IMR-90 (cell line): Measurements from ENCODE around the gene ANKRD40. TPM values are rescaled to one million over a fixed set of nuclear protein-coding genes. Genes with fewer than 3 reads are reported as not detected.

ENCODE experiments used
- ATAC-seq: fragments of 200-7000 bp; cut with Tn5 transposase; 2 replicates; pipeline ENCODE4 v1.9.1; 2020; ENCODE audit warnings: low read depth, mild to moderate bottlenecking, moderate library complexity
- Bru-seq: library from RNA; stranded (reverse); fragments of 400-500 nt; gene quantifications from one replicate; lab custom pipeline; 2021; lab: Mats Ljungman, UMichigan
- BruChase-seq, 2 experiments: library from RNA; stranded (reverse); fragments of 400-500 nt; gene quantifications; one replicate each; lab custom pipeline; 2021; lab: Mats Ljungman, UMichigan
- BruUV-seq: library from RNA; stranded (reverse); fragments of 400-500 nt; replicated peaks from 2 replicates; lab custom pipeline; 2021; lab: Mats Ljungman, UMichigan
- CTCF ChIA-PET: fragments of 300-600 bp; formaldehyde crosslinking; extraction: SDS; loops from one replicate; lab custom pipeline; 2021; ENCODE audit warnings: antibody characterized with exemption; lab: Yijun Ruan, JAX
- POLR2A ChIA-PET: fragments of 300-600 bp; sonication (Branson Sonifier 250); formaldehyde crosslinking; loops from one replicate; lab custom pipeline; 2022; ENCODE audit warnings: antibody characterized with exemption; ENCODE audit not compliant: unreplicated experiment; lab: Charles Lee
- DNase-seq: peaks from one replicate; pipeline ENCODE4 v3.0.0; 2013
- H2AFZ ChIP-seq: replicated peaks from 2 replicates; pipeline ENCODE3; 2013; ENCODE audit warnings: low read length, mild to moderate bottlenecking; ENCODE audit not compliant: poor library complexity
- H2AK5ac ChIP-seq: 2 replicates; pipeline ENCODE4 v1.6.1; 2013; ENCODE audit warnings: low read depth, low read length, inconsistent platforms
- H2AK9ac ChIP-seq: replicated peaks from 2 replicates; pipeline ENCODE3; 2013; ENCODE audit warnings: mild to moderate bottlenecking, low read depth, low read length, moderate library complexity; ENCODE audit not compliant: poor library complexity
- H2BK120ac ChIP-seq: 2 replicates; pipeline ENCODE4 v1.6.1; 2013; ENCODE audit warnings: low read depth, low read length, inconsistent platforms
- H2BK15ac ChIP-seq: 3 replicates; pipeline ENCODE4 v1.6.1; 2013; ENCODE audit warnings: low read depth, low read length, inconsistent platforms
- H2BK20ac ChIP-seq: 2 replicates; pipeline ENCODE4 v1.6.1; 2013; ENCODE audit warnings: low read depth, mild to moderate bottlenecking, inconsistent platforms, low read length, moderate library complexity
- H2BK5ac ChIP-seq: 2 replicates; pipeline ENCODE4 v1.6.1; 2013; ENCODE audit warnings: mild to moderate bottlenecking, low read depth, low read length, inconsistent platforms; ENCODE audit not compliant: poor library complexity, severe bottlenecking
- H3K14ac ChIP-seq: replicated peaks from 2 replicates; pipeline ENCODE4 v1.6.1; 2013; ENCODE audit warnings: low read depth, low read length, inconsistent platforms
- H3K18ac ChIP-seq: 2 replicates; pipeline ENCODE4 v1.6.1; 2013; ENCODE audit warnings: low read depth, low read length, control low read depth
- H3K23ac ChIP-seq: 2 replicates; pipeline ENCODE4 v1.6.1; 2013; ENCODE audit warnings: low read depth, low read length, inconsistent platforms
- H3K27ac ChIP-seq: 2 replicates; pipeline ENCODE4 v1.5.1; 2013; ENCODE audit warnings: mild to moderate bottlenecking, control low read depth, low read length; ENCODE audit not compliant: insufficient read depth
- H3K27me3 ChIP-seq: 2 replicates; pipeline ENCODE4 v1.6.1; 2013; ENCODE audit warnings: low read length; ENCODE audit not compliant: control insufficient read depth, insufficient read depth
- H3K36me3 ChIP-seq: 2 replicates; pipeline ENCODE4 v1.6.1; 2013; ENCODE audit warnings: low read length, mixed read lengths; ENCODE audit not compliant: control insufficient read depth, insufficient read depth
- H3K4ac ChIP-seq: 2 replicates; pipeline ENCODE4 v1.6.1; 2013; ENCODE audit warnings: low read depth, low read length, inconsistent platforms
- H3K4me1 ChIP-seq: 2 replicates; pipeline ENCODE4 v1.6.1; 2013; ENCODE audit warnings: low read length, mixed read lengths; ENCODE audit not compliant: control insufficient read depth, insufficient read depth
- H3K4me2 ChIP-seq: 2 replicates; pipeline ENCODE4 v1.6.1; 2013; ENCODE audit warnings: low read depth, mild to moderate bottlenecking, control low read depth, low read length, moderate library complexity
- H3K4me3 ChIP-seq: 2 replicates; pipeline ENCODE4 v1.5.1; 2013; ENCODE audit warnings: low read depth, mild to moderate bottlenecking, control low read depth, low read length, moderate library complexity; ENCODE audit not compliant: insufficient read depth
- H3K56ac ChIP-seq: 2 replicates; pipeline ENCODE4 v1.6.1; 2013; ENCODE audit warnings: low read length, inconsistent platforms; ENCODE audit not compliant: insufficient read depth; ENCODE audit errors: extremely low read depth
- H3K79me1 ChIP-seq, 2 experiments: 2 replicates each; pipeline ENCODE4 v1.6.1; 2013; ENCODE audit warnings: low read length in 2 of 2, inconsistent platforms in 1 of 2, low read depth in 1 of 2
- H3K9ac ChIP-seq: 2 replicates; pipeline ENCODE4 v1.6.1; 2013; ENCODE audit warnings: low read depth, low read length, control low read depth
- H3K9me1 ChIP-seq: 2 replicates; pipeline ENCODE4 v1.6.1; 2013; ENCODE audit warnings: low read length, inconsistent platforms; ENCODE audit not compliant: insufficient read depth
- H3K9me3 ChIP-seq: 2 replicates; pipeline ENCODE4 v1.6.1; 2013; ENCODE audit warnings: low read length; ENCODE audit not compliant: control insufficient read depth, insufficient read depth
- H4K20me1 ChIP-seq: 2 replicates; pipeline ENCODE4 v1.6.1; 2013; ENCODE audit warnings: low read length, inconsistent platforms; ENCODE audit not compliant: insufficient read depth
- H4K5ac ChIP-seq: 2 replicates; pipeline ENCODE4 v1.6.1; 2013; ENCODE audit warnings: mild to moderate bottlenecking, low read depth, low read length, control low read depth
- H4K8ac ChIP-seq, 2 experiments: 2 replicates each; pipeline ENCODE4 v1.6.1; 2013; ENCODE audit warnings: low read depth in 2 of 2, low read length in 2 of 2, control low read depth in 1 of 2, inconsistent platforms in 1 of 2
- H4K91ac ChIP-seq: 2 replicates; pipeline ENCODE4 v1.6.1; 2013; ENCODE audit warnings: low read depth, low read length, inconsistent platforms; ENCODE audit not compliant: insufficient read depth
- BHLHE40 ChIP-seq: fragments of 150-350 bp; IDR thresholded peaks from 2 replicates; pipeline ENCODE4 v1.6.1; 2016; ENCODE audit warnings: mild to moderate bottlenecking, low read depth, low read length
- CEBPB ChIP-seq: IDR thresholded peaks from 2 replicates; pipeline ENCODE4 v1.6.1; 2012; ENCODE audit warnings: low read depth, low read length, improper control_type of control experiment
- CHD1 ChIP-seq: IDR thresholded peaks from 2 replicates; pipeline ENCODE4 v1.6.1; 2012; ENCODE audit warnings: low read depth, low read length, improper control_type of control experiment
- FOS ChIP-seq: fragments of 150-350 bp; IDR thresholded peaks from 2 replicates; pipeline ENCODE4 v1.6.1; 2016; ENCODE audit warnings: low read depth, low read length
- MAFK ChIP-seq: IDR thresholded peaks from 2 replicates; pipeline ENCODE4 v1.6.1; 2012; ENCODE audit warnings: low read depth, low read length, improper control_type of control experiment
- MAZ ChIP-seq: IDR thresholded peaks from 2 replicates; pipeline ENCODE4 v1.6.1; 2012; ENCODE audit warnings: low read depth, mild to moderate bottlenecking, low read length, improper control_type of control experiment, moderate library complexity, borderline replicate concordance
- MXI1 ChIP-seq: IDR thresholded peaks from 2 replicates; pipeline ENCODE4 v1.6.1; 2012; ENCODE audit warnings: low read depth, mild to moderate bottlenecking, low read length, moderate library complexity, borderline replicate concordance
- NFE2L2 ChIP-seq: fragments of 150-350 bp; IDR thresholded peaks from 2 replicates; pipeline ENCODE4 v1.6.1; 2016; ENCODE audit warnings: low read depth, mild to moderate bottlenecking, low read length
- POLR2A ChIP-seq: IDR thresholded peaks from 2 replicates; pipeline ENCODE4 v1.6.1; 2012; ENCODE audit warnings: mild to moderate bottlenecking, low read depth, low read length
- RCOR1 ChIP-seq: IDR thresholded peaks from 2 replicates; pipeline ENCODE4 v1.6.1; 2012; ENCODE audit warnings: mild to moderate bottlenecking, low read length, improper control_type of control experiment; ENCODE audit not compliant: insufficient replicate concordance
- RFX5 ChIP-seq: IDR thresholded peaks from 2 replicates; pipeline ENCODE4 v1.8.0; 2012; ENCODE audit warnings: low read depth, mild to moderate bottlenecking, low read length, moderate library complexity
- SMC3 ChIP-seq: fragments of 150-350 bp; IDR thresholded peaks from 2 replicates; pipeline ENCODE4 v1.6.1; 2016; ENCODE audit warnings: low read depth, mild to moderate bottlenecking, antibody characterized with exemption, low read length, moderate library complexity
- USF2 ChIP-seq: fragments of 150-350 bp; IDR thresholded peaks from 2 replicates; pipeline ENCODE4 v1.6.1; 2017; ENCODE audit warnings: mild to moderate bottlenecking, antibody characterized with exemption, low read length, low read depth
- WGBS, 2 experiments: methylation state at CpG; one replicate each; pipeline versions ENCODE4 v1.1.5 to v1.1.7; 2013; ENCODE audit warnings: missing lambda C conversion rate in 2 of 2; ENCODE audit not compliant: insufficient read length in 1 of 2; ENCODE audit errors: extremely low coverage in 2 of 2; 5-methylcytosine and 5-hydroxymethylcytosine counted together
- dilution Hi-C: fragments of 300-500 bp; cut with HindIII; formaldehyde crosslinking; loops from one replicate; pipeline ENCODE4 v1.14.3; 2018; ENCODE audit warnings: low sequenced_read_pairs; ENCODE audit not compliant: unreplicated experiment
- in situ Hi-C: fragments of 300-500 bp; cut with MboI; formaldehyde crosslinking; loops from 3 replicates; pipeline ENCODE4 v1.14.3; 2019; ENCODE audit warnings: low sequenced_read_pairs, inconsistent platforms, mixed read lengths
- intact Hi-C: fragments of 100-400 bp; cut with micrococcal nuclease; formaldehyde crosslinking; loops from 2 replicates; pipeline ENCODE4 v1.10.0; 2022
- long read RNA-seq: library from polyadenylated mRNA; unstranded; transcript quantifications from one replicate; pipeline ENCODE4 v2.0.0, GENCODE V29; 2021; ENCODE audit not compliant: unreplicated experiment
- polyA plus RNA-seq, 3 experiments: library from polyadenylated mRNA; depleted of rRNA; stranded (reverse); fragments of >200 nt; gene quantifications; 2 replicates each; pipeline ENCODE4 v1.2.3, GENCODE V29; 2012; ENCODE audit warnings: low replicate concordance in 1 of 3
- total RNA-seq: library from RNA; depleted of rRNA; stranded (reverse); fragments of >200 nt; gene quantifications from 2 replicates; pipeline ENCODE4 v1.2.3, GENCODE V29; 2012; rRNA removed
- TF ChIP-seq, protein P1 (sequence below): fragments of 150-350 bp; IDR thresholded peaks from 2 replicates; pipeline ENCODE4 v1.6.1; 2016; ENCODE audit warnings: low read depth, mild to moderate bottlenecking, low read length, moderate library complexity, borderline replicate concordance

The ANKRD40 gene
- total RNA-seq, result 35.8 and 38.9 TPM in 2 replicates
- polyA plus RNA-seq (2012; rRNA removed), result 23.4 and 23.5 TPM in 2 replicates
- 6.0 and 8.0 TPM in 2 replicates for polyA plus RNA-seq (2012; cell fraction: cytosol; rRNA removed)
- polyA plus RNA-seq (2012; cell fraction: nucleus; rRNA removed; ENCODE audit: low replicate concordance), result 6.2 and 29.6 TPM in 2 replicates
- percentile 81 among the genes with signal in this experiment for Bru-seq, nascent RNA
- percentile 95 among the genes with signal in this experiment for BruChase-seq, experiment 1, labeled RNA remaining after a 6-hour chase
- percentile 95 among the genes with signal in this experiment for BruChase-seq, experiment 2, labeled RNA remaining after a 2-hour chase
- long read RNA-seq, full-length matches to known transcripts, result 6 of 12 reads
- long read RNA-seq, partial matches to known transcripts, result 2 of 12 reads
- long read RNA-seq, other reads (novel, unspliced or antisense), result 4 of 12 reads

DNA sequence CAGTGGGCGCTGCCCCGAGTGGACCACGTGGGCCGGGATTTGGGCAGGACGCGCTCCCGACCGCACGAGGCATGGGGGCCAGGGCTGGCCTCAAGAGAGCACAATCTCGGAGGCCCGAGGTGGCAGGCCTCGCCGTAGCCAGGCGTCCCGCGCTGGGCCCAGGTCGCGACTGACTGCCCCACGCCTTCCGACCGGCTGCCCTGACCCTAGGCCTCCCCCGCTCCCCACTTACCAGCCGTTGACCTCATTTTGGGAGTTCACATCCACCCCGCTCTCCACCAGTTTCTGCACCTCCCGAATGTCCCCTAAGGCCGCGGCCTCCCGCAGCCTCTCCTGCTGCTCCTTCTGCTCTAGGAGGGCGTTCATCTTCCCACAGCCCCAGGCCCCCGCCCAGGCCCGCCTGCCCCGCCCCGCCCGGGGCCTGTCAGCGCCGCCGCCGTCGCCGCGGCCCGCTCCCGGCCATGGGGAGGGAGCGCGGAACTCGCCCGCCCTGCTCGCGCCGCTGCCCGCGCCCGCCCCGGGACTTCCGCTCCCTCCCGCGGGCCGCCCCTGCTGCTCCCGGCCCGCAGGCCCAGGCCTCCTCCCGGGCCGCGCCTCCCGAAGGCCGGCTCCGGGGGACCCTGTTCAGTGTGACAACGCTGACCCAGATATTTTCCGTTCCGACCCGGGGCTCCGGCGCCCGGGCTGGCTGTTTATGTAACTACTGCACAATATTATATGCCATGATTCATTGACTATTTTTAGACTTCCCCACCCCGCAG is at the start of gene ANKRD40:
TSS of gene ANKRD40 (minus strand) at position 626 of the 761 bp plus-strand sequence. CDS start at position 366, 260 bp downstream.
- peak within 1 kb of the TSS; percentile 96 for H3K4ac ChIP-seq
- peak within 1 kb of the TSS; percentile 91 for H2AK9ac ChIP-seq
- dilution Hi-C loops (no loop called here), in situ Hi-C loops (no loop called here), intact Hi-C loops (loop anchor here (1.0 kb wide), 1 partner anchor 12 kb away; the partner anchor contains the start of gene LUC7L3)
- ChIA-PET CTCF (no interaction called here), POLR2A (interaction anchor here (0.6 kb wide), 1 partner anchor 214 kb away, joined by 3 read pairs; no protein-coding TSS in a partner anchor)
- H2BK15ac ChIP-seq, result peak within 1 kb of the TSS; percentile 98
- H3K4me2 ChIP-seq, result peak within 1 kb of the TSS; percentile 94
- H3K18ac ChIP-seq, result peak within 1 kb of the TSS; percentile 70
- peak within 1 kb of the TSS; percentile 84 for H3K4me3 ChIP-seq
- peak within 1 kb of the TSS; percentile 88 for H2BK5ac ChIP-seq
- peak within 1 kb of the TSS; percentile 94 for H3K9ac ChIP-seq
- peak within 1 kb of the TSS; percentile 93 for H2BK20ac ChIP-seq
- peak within 1 kb of the TSS; percentile 92 for H3K56ac ChIP-seq
- peaks cover 2% of the 10 kb centered on the region for H3K36me3 ChIP-seq
- TF ChIP-seq MAFK (peak; percentile 13; the same call in 1 of the 2 replicates), FOS (peak; percentile 55), POLR2A (peak; percentile 81), USF2 (peak; percentile 83), RFX5 (no peak), RCOR1 (no peak), CHD1 (no peak), MXI1 (peak; percentile 96), NFE2L2 (no peak), CEBPB (peak; percentile 77), MAZ (peak; percentile 77; the same call in 1 of the 2 replicates), BHLHE40 (peak; percentile 49; the same call in 1 of the 2 replicates), SMC3 (peak; percentile 19; the same call in 1 of the 2 replicates)
- TF ChIP-seq, protein P1, sequence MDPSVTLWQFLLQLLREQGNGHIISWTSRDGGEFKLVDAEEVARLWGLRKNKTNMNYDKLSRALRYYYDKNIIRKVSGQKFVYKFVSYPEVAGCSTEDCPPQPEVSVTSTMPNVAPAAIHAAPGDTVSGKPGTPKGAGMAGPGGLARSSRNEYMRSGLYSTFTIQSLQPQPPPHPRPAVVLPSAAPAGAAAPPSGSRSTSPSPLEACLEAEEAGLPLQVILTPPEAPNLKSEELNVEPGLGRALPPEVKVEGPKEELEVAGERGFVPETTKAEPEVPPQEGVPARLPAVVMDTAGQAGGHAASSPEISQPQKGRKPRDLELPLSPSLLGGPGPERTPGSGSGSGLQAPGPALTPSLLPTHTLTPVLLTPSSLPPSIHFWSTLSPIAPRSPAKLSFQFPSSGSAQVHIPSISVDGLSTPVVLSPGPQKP, result 0 out of 2 replicates have a peak, but pooled peaks have one; percentile 10
- peak within 1 kb of the TSS; percentile 85 for H2AFZ ChIP-seq
- peaks cover 7% of the 10 kb centered on the region for H3K4me1 ChIP-seq
- H3K9me1 ChIP-seq, result peaks cover 9% of the 10 kb centered on the region; the same call in 1 of the 2 replicates
- peak within 1 kb of the TSS; percentile 79 for H2AK5ac ChIP-seq
- peaks cover 25 to 55% of the 10 kb centered on the region in 2 experiments for H3K79me1 ChIP-seq
- ATAC-seq (peak; percentile 88), DNase-seq (peak; percentile 91)
- peak within 1 kb of the TSS; percentile 84 for H4K5ac ChIP-seq
- peak within 1 kb of the TSS; percentile 98 for H3K23ac ChIP-seq
- 1% methylated on average over 31 of the region's 74 CpGs; no CpG with 5 or more reads in 1 of the 2 experiments for WGBS, 2 experiments
- peak within 1 kb of the TSS; percentile 95 for H2BK120ac ChIP-seq
- H3K14ac ChIP-seq, result peak within 1 kb of the TSS; percentile 99
- peak within 1 kb of the TSS; percentile 94 for H3K27ac ChIP-seq
- peak within 1 kb of the TSS; percentile 96 to 97 for H4K8ac ChIP-seq
- H4K91ac ChIP-seq, result peak within 1 kb of the TSS; percentile 91
- H3K9me3 ChIP-seq, result no peaks in the 10 kb centered on the region
- no TSS peak for BruUV-seq
- H3K27me3 ChIP-seq, result no peaks in the 10 kb centered on the region
- 0 out of 2 replicates have a peak, but pooled peaks cover 8% of the 10 kb centered on the region for H4K20me1 ChIP-seq
